CD8-positive, alpha-beta memory T cell (primary cell): ENCODE results near the gene CACNA2D4. TPM values are rescaled to one million over a fixed set of nuclear protein-coding genes. Genes with fewer than 3 reads are reported as not detected.

Experiments
- CTCF ChIA-PET: fragments of 350-600 bp; sonication (Branson Sonifier 250); formaldehyde crosslinking; loops from one replicate; lab custom pipeline; 2021; ENCODE audit warnings: antibody characterized with exemption; lab: Charles Lee
- POLR2A ChIA-PET: fragments of 350-600 bp; sonication (Branson Sonifier 250); formaldehyde crosslinking; loops from one replicate; lab custom pipeline; 2021; ENCODE audit warnings: antibody characterized with exemption; lab: Charles Lee
- DNase-seq, 5 donors: peaks; one replicate each; pipeline versions ENCODE4 v3.0.0 to v3.0.0-alpha.2; 2020 to 2022; ENCODE audit warnings: mixed read lengths in 1 of 5
- H3K27ac ChIP-seq: one replicate; pipeline ENCODE4 v1.7.0; 2013; ENCODE audit warnings: low read depth, mild to moderate bottlenecking, low read length, moderate library complexity
- H3K27me3 ChIP-seq: 2 replicates; pipeline ENCODE4 v1.7.0; 2013; ENCODE audit warnings: low read length, mild to moderate bottlenecking; ENCODE audit not compliant: insufficient read depth, poor library complexity, severe bottlenecking
- H3K36me3 ChIP-seq: 2 replicates; pipeline ENCODE4 v1.7.0; 2013; ENCODE audit warnings: mild to moderate bottlenecking, low read length, moderate library complexity; ENCODE audit not compliant: insufficient read depth
- H3K4me1 ChIP-seq: 2 replicates; pipeline ENCODE4 v1.7.0; 2013; ENCODE audit warnings: mild to moderate bottlenecking, low read length, moderate library complexity; ENCODE audit not compliant: insufficient read depth
- H3K4me3 ChIP-seq: 2 replicates; pipeline ENCODE4 v1.7.0; 2013; ENCODE audit warnings: mild to moderate bottlenecking, low read length
- H3K9me3 ChIP-seq: 2 replicates; pipeline ENCODE4 v1.7.0; 2013; ENCODE audit warnings: mild to moderate bottlenecking, low read length
- H3K27ac Mint-ChIP-seq, 8 donors: one replicate each; pipeline ENCODE4 v1.8.0; 2020 to 2021; ENCODE audit warnings: mixed read lengths in 8 of 8, mild to moderate bottlenecking in 6 of 8, inconsistent platforms in 3 of 8, moderate library complexity in 3 of 8
- H3K27me3 Mint-ChIP-seq, 2 donors: one replicate each; pipeline ENCODE4 v1.8.0; 2020 to 2021; ENCODE audit warnings: mixed read lengths in 2 of 2, mild to moderate bottlenecking in 1 of 2, moderate library complexity in 1 of 2
- H3K36me3 Mint-ChIP-seq, 3 donors: one replicate each; pipeline ENCODE4 v1.8.0; 2020 to 2021; ENCODE audit warnings: mixed read lengths in 3 of 3, inconsistent platforms in 1 of 3, mild to moderate bottlenecking in 1 of 3
- H3K4me1 Mint-ChIP-seq, 3 donors: one replicate each; pipeline ENCODE4 v1.8.0; 2020 to 2021; ENCODE audit warnings: mixed read lengths in 3 of 3, inconsistent platforms in 1 of 3, mild to moderate bottlenecking in 1 of 3
- H3K4me3 Mint-ChIP-seq, 7 donors: one replicate each; pipeline ENCODE4 v1.8.0; 2020 to 2021; ENCODE audit warnings: mixed read lengths in 7 of 7, mild to moderate bottlenecking in 6 of 7, moderate library complexity in 4 of 7, inconsistent platforms in 2 of 7
- H3K9me3 Mint-ChIP-seq, 5 donors: one replicate each; pipeline ENCODE4 v1.8.0; 2020 to 2022; ENCODE audit warnings: mixed read lengths in 5 of 5, mild to moderate bottlenecking in 3 of 5, moderate library complexity in 2 of 5, inconsistent platforms in 1 of 5
- polyA plus RNA-seq: library from polyadenylated mRNA; unstranded; fragments of 300-500 nt; fragmentation: Illumina TruSeq; gene quantifications from one replicate; pipeline ENCODE4 v1.2.3, GENCODE V29; 2021
- total RNA-seq, 2 experiments: library from RNA; stranded (reverse); gene quantifications; one replicate each; pipeline ENCODE4 v1.2.3, GENCODE V29; 2021

Gene CACNA2D4
- total and polyA plus RNA-seq, 3 experiments from 2014 or later, result 5.7 to 7.6 (median 6.5) TPM

DNA sequence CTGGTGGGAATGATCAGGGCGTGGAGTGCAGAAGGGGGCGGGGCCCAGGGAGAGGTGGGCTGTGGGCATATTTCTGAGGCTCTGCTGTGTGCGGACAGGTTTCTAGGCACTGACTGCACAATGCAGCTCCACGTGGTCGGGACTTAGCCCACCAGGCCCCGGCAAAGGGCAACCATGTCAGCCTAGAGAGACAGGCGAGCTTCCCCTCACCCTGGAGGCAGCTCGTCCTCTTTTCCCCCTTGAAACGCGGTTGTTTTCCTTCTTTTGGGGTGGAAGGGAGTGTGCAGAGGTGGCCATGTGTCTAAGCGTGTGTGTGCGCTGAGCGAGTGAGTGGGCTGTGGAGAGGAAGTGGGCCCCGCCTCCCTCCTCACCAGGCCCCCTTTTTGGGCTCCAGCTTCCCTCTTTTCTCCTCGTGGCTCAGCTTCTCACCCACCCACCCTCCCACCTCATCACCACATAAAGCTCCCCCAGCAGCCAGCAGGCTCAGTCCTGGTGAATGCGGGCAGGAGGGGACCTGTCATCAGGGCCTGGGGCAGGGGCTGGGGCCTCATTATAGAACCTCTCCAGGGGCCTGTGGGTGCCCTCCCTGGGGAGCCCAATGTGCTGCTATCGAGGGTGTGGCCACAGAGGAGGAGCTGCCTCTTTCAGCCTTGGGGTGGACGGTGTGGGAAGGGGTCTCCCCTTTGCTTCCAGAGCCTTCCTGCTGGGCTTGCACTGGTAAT, 76.1 kb downstream of the CACNA2D4 start:
- Mint-ChIP-seq H3K4me1 (no peaks in the 10 kb centered on the region), H3K27ac (no peak overlapping the region), H3K36me3 (no peaks in the 10 kb centered on the region), H3K4me3 (no peak overlapping the region), H3K27me3 (peaks cover 9 to 25% of the 10 kb centered on the region in 2 donors), H3K9me3 (no peaks in the 10 kb centered on the region)
- Histone ChIP-seq H3K9me3 (no peaks in the 10 kb centered on the region), H3K27ac (no peak overlapping the region), H3K27me3 (no peaks in the 10 kb centered on the region), H3K36me3 (no peaks in the 10 kb centered on the region), H3K4me3 (no peak overlapping the region), H3K4me1 (no peaks in the 10 kb centered on the region)
- ChIA-PET CTCF (interaction anchor here (1.4 kb wide), 1 partner anchor 98 kb away, joined by 4 read pairs; no protein-coding TSS in a partner anchor), POLR2A (no interaction called here)
- DNase-seq, result peak in 1 of 5 donors; percentile 30

DNA sequence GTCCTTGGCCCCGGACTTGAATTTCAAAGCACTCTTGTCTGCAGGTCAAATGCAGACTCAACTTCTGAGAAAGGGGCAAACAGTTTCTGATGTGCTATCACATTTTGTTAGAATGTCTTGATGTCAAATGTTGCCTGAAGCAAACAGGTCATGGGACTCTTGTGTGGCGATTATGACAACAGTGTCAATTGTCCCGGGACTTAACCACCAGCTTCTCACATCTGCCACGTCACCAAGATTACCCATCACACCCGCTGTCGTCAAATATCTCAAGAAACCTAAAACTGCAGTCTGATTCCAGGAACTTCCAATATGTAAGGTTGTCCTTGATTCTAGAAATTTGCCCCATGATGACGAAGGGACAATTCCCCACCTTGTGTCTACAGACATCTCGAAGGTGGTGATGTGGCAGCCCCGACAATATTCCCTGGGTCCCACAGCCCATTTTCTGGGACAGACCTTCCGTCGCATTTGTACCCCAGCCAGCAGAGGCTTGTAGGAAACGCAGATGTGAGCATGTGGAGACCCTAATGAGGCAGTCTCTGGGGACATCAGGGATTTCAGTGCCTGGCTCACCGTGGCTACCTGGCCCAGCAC, 76.8 kb downstream of the CACNA2D4 start:
- H3K4me1 Mint-ChIP-seq, result no peaks in the 10 kb centered on the region
- H3K4me3 Mint-ChIP-seq, result no peak overlapping the region
- H3K4me3 ChIP-seq, result no peak overlapping the region
- no peaks in the 10 kb centered on the region for H3K36me3 Mint-ChIP-seq
- no peaks in the 10 kb centered on the region for H3K27me3 ChIP-seq
- H3K4me1 ChIP-seq, result no peaks in the 10 kb centered on the region
- POLR2A ChIA-PET, result no interaction called here
- no peaks in the 10 kb centered on the region for H3K9me3 Mint-ChIP-seq
- DNase-seq, result no peak
- no peaks in the 10 kb centered on the region for H3K9me3 ChIP-seq
- CTCF ChIA-PET, result no interaction called here
- no peaks in the 10 kb centered on the region for H3K36me3 ChIP-seq
- H3K27me3 Mint-ChIP-seq, result peaks cover 9 to 20% of the 10 kb centered on the region in 2 donors
- H3K27ac ChIP-seq, result no peak overlapping the region
- no peak overlapping the region for H3K27ac Mint-ChIP-seq

DNA sequence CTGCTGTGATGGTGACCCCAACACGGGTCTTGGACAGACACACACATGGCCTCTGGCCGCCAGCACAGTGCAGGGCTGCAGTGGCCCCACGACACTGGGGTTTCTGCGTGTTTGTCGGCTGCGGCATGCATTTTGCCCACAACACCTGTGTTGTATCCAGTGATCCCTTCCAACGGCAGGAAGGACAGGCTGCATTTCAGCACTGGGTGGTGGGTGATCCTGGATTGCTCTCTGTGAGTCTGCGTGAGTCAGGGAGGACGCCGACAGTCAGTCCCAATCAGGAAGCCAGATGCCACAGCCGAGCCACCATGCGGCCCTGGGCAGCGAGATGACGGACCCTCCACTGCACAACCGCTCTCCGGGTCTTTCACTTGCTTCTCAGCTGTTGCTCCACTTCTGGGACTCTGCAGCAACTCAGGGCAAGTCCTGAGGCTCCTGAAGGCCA, 77.4 kb downstream of the CACNA2D4 start:
- DNase-seq, result peak in 1 of 5 donors; percentile 19
- Histone ChIP-seq H3K27ac (no peak overlapping the region), H3K4me3 (no peak overlapping the region), H3K27me3 (no peaks in the 10 kb centered on the region), H3K36me3 (no peaks in the 10 kb centered on the region), H3K4me1 (no peaks in the 10 kb centered on the region), H3K9me3 (no peaks in the 10 kb centered on the region)
- H3K27me3 Mint-ChIP-seq, result peaks cover 8 to 19% of the 10 kb centered on the region in 2 donors
- H3K36me3 Mint-ChIP-seq, result no peaks in the 10 kb centered on the region
- H3K4me1 Mint-ChIP-seq, result no peaks in the 10 kb centered on the region
- no peak overlapping the region for H3K27ac Mint-ChIP-seq
- ChIA-PET POLR2A (no interaction called here), CTCF (no interaction called here)
- H3K4me3 Mint-ChIP-seq, result no peak overlapping the region
- no peaks in the 10 kb centered on the region for H3K9me3 Mint-ChIP-seq

DNA sequence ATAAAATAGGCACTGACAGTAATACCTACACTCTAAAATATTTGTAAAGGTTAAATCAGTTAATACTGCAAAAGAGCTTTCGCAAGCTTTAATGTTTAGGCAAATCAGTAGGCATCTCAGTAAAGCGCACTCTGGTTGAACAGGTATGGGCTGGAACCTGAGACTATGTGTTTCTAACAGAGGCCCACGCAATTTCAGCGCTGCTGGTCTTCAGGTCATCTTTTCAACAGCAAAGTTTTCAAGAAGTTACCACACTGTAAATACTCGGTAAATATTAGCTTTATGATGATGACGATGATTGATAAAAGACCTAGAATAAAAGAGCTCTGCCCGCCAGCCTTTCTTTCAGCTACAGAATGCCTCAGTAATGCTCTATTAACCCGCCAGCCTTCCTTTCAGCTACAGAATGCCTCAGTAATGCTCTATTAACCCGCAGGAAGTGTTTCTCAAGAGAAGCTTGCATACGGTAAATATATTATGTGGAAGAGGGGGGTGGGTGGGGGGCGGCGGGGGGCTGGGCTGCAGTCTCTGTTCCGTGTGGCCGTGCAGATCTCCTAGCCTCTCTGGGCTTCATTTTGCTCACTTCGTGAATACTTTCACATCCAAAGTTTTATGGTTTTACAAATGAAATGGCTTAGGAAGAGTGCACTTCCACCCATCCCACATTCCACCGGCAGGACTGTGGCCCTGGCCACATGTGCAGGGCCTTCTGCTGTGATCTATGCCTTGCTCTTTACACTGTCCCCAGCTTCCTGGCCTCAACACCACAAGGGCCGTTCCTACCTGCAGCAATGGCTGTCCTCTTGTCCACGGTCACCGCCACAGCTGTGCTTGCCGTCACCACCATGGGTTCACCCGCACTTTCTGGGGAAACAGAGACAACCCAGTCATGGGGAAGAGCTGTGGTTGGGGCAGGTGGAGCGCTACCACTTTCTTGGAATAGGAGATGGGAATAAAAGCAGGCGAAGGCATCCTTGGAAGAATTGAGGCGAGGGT, 78.2 kb downstream of the CACNA2D4 start:
- H3K4me3 Mint-ChIP-seq, result no peak overlapping the region
- no peaks in the 10 kb centered on the region for H3K27me3 ChIP-seq
- H3K27me3 Mint-ChIP-seq, result peaks cover 8 to 17% of the 10 kb centered on the region in 2 donors
- H3K27ac ChIP-seq, result no peak overlapping the region
- H3K4me1 ChIP-seq, result no peaks in the 10 kb centered on the region
- no peaks in the 10 kb centered on the region for H3K4me1 Mint-ChIP-seq
- H3K27ac Mint-ChIP-seq, result no peak overlapping the region
- POLR2A ChIA-PET, result interaction anchor here (0.6 kb wide), 1 partner anchor 20 kb away, joined by 3 read pairs; no protein-coding TSS in a partner anchor
- H3K36me3 Mint-ChIP-seq, result no peaks in the 10 kb centered on the region
- CTCF ChIA-PET, result no interaction called here
- DNase-seq, result no peak
- H3K9me3 Mint-ChIP-seq, result no peaks in the 10 kb centered on the region
- H3K9me3 ChIP-seq, result no peaks in the 10 kb centered on the region
- no peak overlapping the region for H3K4me3 ChIP-seq
- no peaks in the 10 kb centered on the region for H3K36me3 ChIP-seq

DNA sequence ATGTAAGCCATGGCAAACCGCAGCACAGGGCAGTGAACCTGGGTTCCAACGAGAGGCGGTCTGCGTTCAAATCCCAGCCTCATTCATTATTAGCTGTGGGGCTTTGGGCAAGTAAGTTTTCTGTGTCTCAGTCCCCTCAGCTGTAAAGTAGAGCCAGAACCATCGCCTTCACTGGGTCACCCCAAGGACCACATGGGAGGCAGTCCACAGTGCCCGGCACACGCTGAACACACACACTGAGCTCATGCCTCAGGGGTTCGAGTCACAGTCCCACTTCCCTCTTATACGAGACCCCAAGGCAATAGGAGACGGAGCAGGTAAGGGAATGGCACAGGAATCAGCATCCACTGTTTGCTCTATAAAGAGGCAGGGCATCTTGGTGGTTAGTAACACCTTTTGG, 79.0 kb downstream of the CACNA2D4 start:
- Mint-ChIP-seq H3K4me1 (no peaks in the 10 kb centered on the region), H3K27ac (no peak overlapping the region), H3K36me3 (no peaks in the 10 kb centered on the region), H3K9me3 (no peaks in the 10 kb centered on the region), H3K4me3 (no peak overlapping the region), H3K27me3 (peaks cover 8 to 16% of the 10 kb centered on the region in 2 donors)
- Histone ChIP-seq H3K36me3 (no peaks in the 10 kb centered on the region), H3K27me3 (no peaks in the 10 kb centered on the region), H3K4me3 (no peak overlapping the region), H3K9me3 (no peaks in the 10 kb centered on the region), H3K4me1 (no peaks in the 10 kb centered on the region), H3K27ac (no peak overlapping the region)
- peak in 1 of 5 donors; percentile 8 for DNase-seq
- ChIA-PET POLR2A (interaction anchor here (0.6 kb wide), 1 partner anchor 20 kb away, joined by 3 read pairs; no protein-coding TSS in a partner anchor), CTCF (no interaction called here)

DNA sequence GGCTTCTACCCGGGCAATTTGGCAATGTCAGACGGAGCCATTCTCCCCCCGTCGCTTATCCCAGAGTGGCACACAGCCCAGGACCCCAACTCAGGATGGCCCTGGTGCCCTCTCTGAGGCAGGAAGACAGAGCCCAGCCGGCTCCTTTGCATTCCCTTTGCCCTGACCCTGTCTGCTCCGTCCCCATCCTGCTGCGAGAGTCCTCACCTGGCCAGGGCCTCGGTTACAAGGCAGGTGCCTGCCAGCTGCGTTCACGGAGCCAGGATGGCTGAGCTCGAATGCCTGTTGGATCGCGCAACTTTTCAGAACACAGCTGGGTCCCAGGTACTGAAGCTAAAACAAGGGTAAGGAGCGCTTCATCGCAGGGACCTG, 79.5 kb downstream of the CACNA2D4 start:
- CTCF ChIA-PET, result no interaction called here
- Mint-ChIP-seq H3K27me3 (peaks cover 6 to 18% of the 10 kb centered on the region in 2 donors), H3K9me3 (no peaks in the 10 kb centered on the region), H3K27ac (no peak overlapping the region), H3K36me3 (no peaks in the 10 kb centered on the region), H3K4me1 (no peaks in the 10 kb centered on the region), H3K4me3 (no peak overlapping the region)
- no peaks in the 10 kb centered on the region for H3K9me3 ChIP-seq
- H3K27ac ChIP-seq, result no peak overlapping the region
- POLR2A ChIA-PET, result no interaction called here
- DNase-seq, result no peak
- H3K4me1 ChIP-seq, result no peaks in the 10 kb centered on the region
- H3K27me3 ChIP-seq, result no peaks in the 10 kb centered on the region
- no peaks in the 10 kb centered on the region for H3K36me3 ChIP-seq
- H3K4me3 ChIP-seq, result no peak overlapping the region

DNA sequence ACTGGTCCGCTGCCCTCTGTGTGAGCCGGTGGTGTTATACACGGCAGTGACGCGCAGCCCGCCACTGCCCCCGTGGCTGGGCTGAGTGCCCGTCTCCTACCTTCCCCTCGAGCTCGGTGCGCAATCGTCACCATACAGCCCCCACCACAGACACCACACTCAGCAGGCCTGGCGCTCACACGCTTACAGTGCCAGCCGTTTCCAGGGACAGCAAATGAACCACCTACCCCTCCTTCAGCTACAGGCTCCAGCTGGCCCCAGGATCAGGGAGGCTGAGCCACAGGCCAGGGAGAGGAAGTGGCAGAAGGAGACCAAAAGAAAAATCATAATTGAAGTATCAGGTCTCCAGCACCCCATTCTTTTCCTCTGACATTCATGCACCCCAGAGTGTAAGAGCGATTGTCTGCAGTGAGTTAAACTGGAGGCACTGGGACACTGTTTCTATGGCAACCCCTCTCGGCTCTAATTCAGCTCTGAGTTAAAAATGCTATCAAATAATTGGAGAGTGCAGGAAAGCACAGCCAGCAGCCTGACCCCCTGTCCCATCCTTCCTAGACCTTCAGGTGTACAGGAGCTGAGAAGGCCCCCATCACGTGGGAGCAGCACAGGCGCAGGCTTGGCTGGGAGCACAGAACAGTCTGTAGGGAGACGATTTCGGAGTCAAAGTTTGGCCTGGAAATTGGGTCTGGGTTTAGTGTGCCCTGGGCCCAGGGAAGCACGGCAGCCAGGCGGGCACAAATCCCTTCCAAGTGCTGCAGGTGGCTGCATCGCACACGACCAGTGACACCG, 80.1 kb downstream of the CACNA2D4 start:
- Histone ChIP-seq H3K9me3 (no peaks in the 10 kb centered on the region), H3K4me3 (no peak overlapping the region), H3K27me3 (no peaks in the 10 kb centered on the region), H3K27ac (no peak overlapping the region), H3K36me3 (no peaks in the 10 kb centered on the region), H3K4me1 (no peaks in the 10 kb centered on the region)
- Mint-ChIP-seq H3K4me3 (no peak overlapping the region), H3K9me3 (no peaks in the 10 kb centered on the region), H3K27ac (no peak overlapping the region), H3K4me1 (no peaks in the 10 kb centered on the region), H3K36me3 (no peaks in the 10 kb centered on the region), H3K27me3 (peaks cover 6 to 23% of the 10 kb centered on the region in 2 donors)
- DNase-seq, result peak in 1 of 5 donors; percentile 32
- CTCF ChIA-PET, result no interaction called here
- POLR2A ChIA-PET, result no interaction called here
